GM13976 (cell line): Measurements from ENCODE around the gene GADL1.

Source experiments
- DNase-seq: peaks from one replicate; pipeline ENCODE4 v3.0.0; 2012; ENCODE audit warnings: low spot score
- in situ Hi-C: fragments of 300-500 bp; cut with MboI; formaldehyde crosslinking; loops from one replicate; pipeline ENCODE4 v1.12.0; 2022; ENCODE audit warnings: low sequenced_read_pairs, mixed read lengths, inconsistent platforms; ENCODE audit not compliant: unreplicated experiment
- TF ChIP-seq, protein P1 (sequence below): IDR thresholded peaks from 2 replicates; pipeline ENCODE4 v1.5.1; 2012; ENCODE audit warnings: borderline replicate concordance, mild to moderate bottlenecking; ENCODE audit not compliant: insufficient read depth; ENCODE audit errors: extremely low read depth, missing control alignments, control extremely low read depth

Gene GADL1

GRCh38 chr3:30691944-30692343 lies 202.5 kb downstream of the GADL1 start:
- DNase-seq = no peak
- in situ Hi-C loops = loop anchor here (25.0 kb wide), 1 partner anchor 480 kb away; no protein-coding TSS in a partner anchor
- TF ChIP-seq, protein P1, sequence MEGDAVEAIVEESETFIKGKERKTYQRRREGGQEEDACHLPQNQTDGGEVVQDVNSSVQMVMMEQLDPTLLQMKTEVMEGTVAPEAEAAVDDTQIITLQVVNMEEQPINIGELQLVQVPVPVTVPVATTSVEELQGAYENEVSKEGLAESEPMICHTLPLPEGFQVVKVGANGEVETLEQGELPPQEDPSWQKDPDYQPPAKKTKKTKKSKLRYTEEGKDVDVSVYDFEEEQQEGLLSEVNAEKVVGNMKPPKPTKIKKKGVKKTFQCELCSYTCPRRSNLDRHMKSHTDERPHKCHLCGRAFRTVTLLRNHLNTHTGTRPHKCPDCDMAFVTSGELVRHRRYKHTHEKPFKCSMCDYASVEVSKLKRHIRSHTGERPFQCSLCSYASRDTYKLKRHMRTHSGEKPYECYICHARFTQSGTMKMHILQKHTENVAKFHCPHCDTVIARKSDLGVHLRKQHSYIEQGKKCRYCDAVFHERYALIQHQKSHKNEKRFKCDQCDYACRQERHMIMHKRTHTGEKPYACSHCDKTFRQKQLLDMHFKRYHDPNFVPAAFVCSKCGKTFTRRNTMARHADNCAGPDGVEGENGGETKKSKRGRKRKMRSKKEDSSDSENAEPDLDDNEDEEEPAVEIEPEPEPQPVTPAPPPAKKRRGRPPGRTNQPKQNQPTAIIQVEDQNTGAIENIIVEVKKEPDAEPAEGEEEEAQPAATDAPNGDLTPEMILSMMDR = no peak

DNA sequence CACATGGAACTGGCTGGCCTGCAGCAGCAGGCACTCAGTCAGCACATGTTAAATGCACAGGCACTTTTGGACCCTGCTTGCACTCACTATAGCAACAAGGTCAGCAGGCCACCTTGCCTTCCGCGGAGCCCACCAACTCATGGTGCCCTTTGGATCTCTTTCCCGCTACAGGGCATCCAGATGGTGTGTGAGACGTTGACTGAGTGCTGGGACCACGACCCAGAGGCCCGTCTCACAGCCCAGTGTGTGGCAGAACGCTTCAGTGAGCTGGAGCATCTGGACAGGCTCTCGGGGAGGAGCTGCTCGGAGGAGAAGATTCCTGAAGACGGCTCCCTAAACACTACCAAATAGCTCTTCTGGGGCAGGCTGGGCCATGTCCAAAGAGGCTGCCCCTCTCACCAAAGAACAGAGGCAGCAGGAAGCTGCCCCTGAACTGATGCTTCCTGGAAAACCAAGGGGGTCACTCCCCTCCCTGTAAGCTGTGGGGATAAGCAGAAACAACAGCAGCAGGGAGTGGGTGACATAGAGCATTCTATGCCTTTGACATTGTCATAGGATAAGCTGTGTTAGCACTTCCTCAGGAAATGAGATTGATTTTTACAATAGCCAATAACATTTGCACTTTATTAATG lies 203.1 kb downstream of the GADL1 start:
- in situ Hi-C loops = loop anchor here (25.0 kb wide), 1 partner anchor 479 kb away; no protein-coding TSS in a partner anchor
- TF ChIP-seq, protein P1 = no peak
- no peak for DNase-seq

GRCh38 chr3:30690199-30690598 lies 204.3 kb downstream of the GADL1 start:
- in situ Hi-C loops = loop anchor here (25.0 kb wide), 1 partner anchor 478 kb away; no protein-coding TSS in a partner anchor
- no peak for DNase-seq
- TF ChIP-seq, protein P1 = no peak

DNA sequence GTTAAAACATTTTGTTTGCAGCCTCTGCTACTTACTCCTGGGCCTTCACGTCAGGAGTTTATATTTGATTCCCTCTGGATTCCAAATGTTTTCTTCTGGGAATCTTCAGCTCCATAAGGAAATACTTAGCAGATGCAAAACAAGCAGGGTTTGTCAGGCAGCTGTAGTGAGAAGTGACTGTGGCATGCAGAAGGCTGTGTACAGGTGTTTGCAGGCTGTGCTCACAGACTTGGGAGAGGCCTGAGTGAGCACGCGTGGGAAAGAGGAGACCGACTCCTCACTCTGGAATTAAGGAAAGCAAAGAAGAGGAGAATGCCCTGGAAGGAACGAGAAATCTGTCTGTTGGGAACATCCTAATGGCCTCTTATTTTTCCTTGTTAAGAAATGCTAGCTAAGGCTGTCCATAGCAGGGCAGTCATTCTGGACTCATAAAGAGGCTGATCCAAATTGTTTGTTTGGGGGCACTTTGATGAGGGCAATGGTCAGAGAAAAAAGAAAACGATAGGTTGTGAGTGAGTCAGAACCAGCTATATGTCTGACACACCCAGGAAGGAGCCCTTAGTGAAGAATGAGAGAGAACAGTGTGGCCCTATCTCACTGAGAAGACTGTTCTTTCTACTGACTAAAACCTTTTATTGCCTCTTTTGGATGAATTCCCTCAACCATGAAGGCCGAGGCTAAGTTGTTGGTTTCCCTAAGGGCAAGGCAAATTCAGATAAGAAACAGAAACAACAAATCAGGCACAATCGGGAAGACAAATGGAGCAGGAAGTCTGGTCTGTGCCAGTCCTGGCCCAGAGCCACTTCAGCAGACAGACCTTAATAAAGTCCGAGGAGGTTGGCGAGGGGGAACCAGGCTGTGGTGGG lies 205.5 kb downstream of the GADL1 start:
- in situ Hi-C loops = loop anchor here (25.0 kb wide), 1 partner anchor 477 kb away; no protein-coding TSS in a partner anchor
- no peak for DNase-seq
- TF ChIP-seq, protein P1 = no peak

- TF ChIP-seq, protein P1 = no peak
- in situ Hi-C loops = loop anchor here (25.0 kb wide), 1 partner anchor 476 kb away; no protein-coding TSS in a partner anchor
- DNase-seq = no peak
These were observed 206.4 kb downstream of the GADL1 start for GRCh38 chr3:30687930-30688570.

- TF ChIP-seq, protein P1 = no peak
- in situ Hi-C loops = loop anchor here (25.0 kb wide), 1 partner anchor 474 kb away; no protein-coding TSS in a partner anchor
- DNase-seq = no peak
These were observed 207.7 kb downstream of the GADL1 start for GRCh38 chr3:30686799-30687198.
